ENCODE data around the gene IQGAP2.

- TF ChIP-seq, protein P1, sequence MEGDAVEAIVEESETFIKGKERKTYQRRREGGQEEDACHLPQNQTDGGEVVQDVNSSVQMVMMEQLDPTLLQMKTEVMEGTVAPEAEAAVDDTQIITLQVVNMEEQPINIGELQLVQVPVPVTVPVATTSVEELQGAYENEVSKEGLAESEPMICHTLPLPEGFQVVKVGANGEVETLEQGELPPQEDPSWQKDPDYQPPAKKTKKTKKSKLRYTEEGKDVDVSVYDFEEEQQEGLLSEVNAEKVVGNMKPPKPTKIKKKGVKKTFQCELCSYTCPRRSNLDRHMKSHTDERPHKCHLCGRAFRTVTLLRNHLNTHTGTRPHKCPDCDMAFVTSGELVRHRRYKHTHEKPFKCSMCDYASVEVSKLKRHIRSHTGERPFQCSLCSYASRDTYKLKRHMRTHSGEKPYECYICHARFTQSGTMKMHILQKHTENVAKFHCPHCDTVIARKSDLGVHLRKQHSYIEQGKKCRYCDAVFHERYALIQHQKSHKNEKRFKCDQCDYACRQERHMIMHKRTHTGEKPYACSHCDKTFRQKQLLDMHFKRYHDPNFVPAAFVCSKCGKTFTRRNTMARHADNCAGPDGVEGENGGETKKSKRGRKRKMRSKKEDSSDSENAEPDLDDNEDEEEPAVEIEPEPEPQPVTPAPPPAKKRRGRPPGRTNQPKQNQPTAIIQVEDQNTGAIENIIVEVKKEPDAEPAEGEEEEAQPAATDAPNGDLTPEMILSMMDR (IDR thresholded peaks at IDR 0.05) = no peak
- TF ChIP-seq EZH2 (IDR thresholded peaks at IDR 0.05; ENCODE audit: borderline replicate concordance, insufficient read depth, low read depth, low read length, poor library complexity, severe bottlenecking) = no peak
Measured at GRCh38 chr5:76535577-76535976, 132.5 kb downstream of the IQGAP2 start.
